ENCODE data around the gene SNX9. TPM values are rescaled to one million over a fixed set of nuclear protein-coding genes. Genes with fewer than 3 reads are reported as not detected.
"Not testable (repeated sequence)": the region's sequence is repeated elsewhere in the genome, so short reads cannot be mapped to it uniquely, and the experiment has no call there.

SNX9 gene
- total RNA-seq, 1 experiment from 2014 or later: 31.3 TPM

- H2AK5ac ChIP-seq (ENCODE audit: insufficient read length, low read length): no peak overlapping the region
- H3K4me2 ChIP-seq (ENCODE audit: insufficient read depth, insufficient read length, low read length): no peak overlapping the region
- H2BK12ac ChIP-seq (ENCODE audit: insufficient read length, low read depth, low read length): no peak overlapping the region
- no peak overlapping the region for H3K4me3 Mint-ChIP-seq
- no peak overlapping the region for H2AFZ ChIP-seq (ENCODE audit: low read length)
- no peaks in the 10 kb centered on the region for H3K9me3 ChIP-seq (ENCODE audit: control insufficient read depth, low read depth, low read length)
- H3K14ac ChIP-seq (ENCODE audit: insufficient read depth, low read length): no peak overlapping the region
- no peaks in the 10 kb centered on the region for H3K27me3 ChIP-seq (ENCODE audit: insufficient read depth, low read length)
- H3K4me1 ChIP-seq (ENCODE audit: insufficient read depth, low read length): no peaks in the 10 kb centered on the region
- no peaks in the 10 kb centered on the region for H3K4me1 Mint-ChIP-seq
- H3K23ac ChIP-seq (ENCODE audit: insufficient read length, low read depth, low read length): no peak overlapping the region
- H3K27me3 Mint-ChIP-seq (ENCODE audit: low read depth): no peaks in the 10 kb centered on the region; the same call in 1 of the 2 replicates
- H4K91ac ChIP-seq (ENCODE audit: insufficient read length, low read depth, low read length): no peak overlapping the region
- no peak overlapping the region for H2BK20ac ChIP-seq (ENCODE audit: low read depth, low read length, poor library complexity, severe bottlenecking)
- H3K27ac Mint-ChIP-seq: no peak overlapping the region
- H3K9ac ChIP-seq (ENCODE audit: extremely low read depth, insufficient read length, low read length): no peak overlapping the region
- no peak overlapping the region for H3K18ac ChIP-seq (ENCODE audit: insufficient read length, low read depth, low read length)
- no peak for TF ChIP-seq CTCF (conservative IDR thresholded peaks at IDR 0.05)
- H4K5ac ChIP-seq (ENCODE audit: insufficient read length, low read depth, low read length): no peak overlapping the region
- peaks cover 0 to 2% (median 0%) of the 10 kb centered on the region in 3 experiments; a peak in 1 of 7 replicates for H3K36me3 Mint-ChIP-seq (ENCODE audit: insufficient read depth in 1 of 3, low read depth in 3 of 3)
- H3K79me2 ChIP-seq (ENCODE audit: insufficient read depth, low read length): no peaks in the 10 kb centered on the region
- no peak overlapping the region for H3K4ac ChIP-seq (ENCODE audit: low read depth, low read length)
- H3T11ph ChIP-seq (ENCODE audit: low read length): no peak overlapping the region
- no CpG with 5 or more reads among the region's 6 CpGs for whole genome bisulfite sequencing (ENCODE audit: extremely low coverage, insufficient read length, low lambda C conversion rate)
- H3K23me2 ChIP-seq (ENCODE audit: insufficient read length, low read depth, low read length, poor library complexity, severe bottlenecking): no peaks in the 10 kb centered on the region
- DNase-seq: no peak
- H4K20me1 ChIP-seq (ENCODE audit: control insufficient read depth, insufficient read depth, insufficient read length): no peaks in the 10 kb centered on the region
- H2BK120ac ChIP-seq (ENCODE audit: low read depth, low read length, poor library complexity, severe bottlenecking): no peak overlapping the region
- no peak overlapping the region for H4K8ac ChIP-seq (replicated peaks; ENCODE audit: insufficient read length, low read depth, low read length)
- no peak overlapping the region for H2BK5ac ChIP-seq (ENCODE audit: insufficient read length, low read length)
- H2BK15ac ChIP-seq (ENCODE audit: low read depth, low read length): no peak overlapping the region
- no peaks in the 10 kb centered on the region for H3K79me1 ChIP-seq (ENCODE audit: insufficient read depth, low read depth, low read length, poor library complexity, severe bottlenecking)
- H3K9me3 Mint-ChIP-seq: 0 out of 5 replicates have a peak, but pooled peaks cover 0 to 2% of the 10 kb centered on the region in 2 experiments
- H3K56ac ChIP-seq (ENCODE audit: insufficient read length, low read depth, low read length): no peak overlapping the region
- H3K27ac ChIP-seq (ENCODE audit: insufficient read length, low read depth, low read length): no peak overlapping the region
Observed at GRCh38 chr6:157798851-157799250, 24.2 kb upstream of the SNX9 start.

GRCh38 chr6:157799561-157799960 is 23.5 kb upstream of the SNX9 start:
- H3K9me3 ChIP-seq (ENCODE audit: control insufficient read depth, low read depth, low read length); H3K79me2 ChIP-seq (ENCODE audit: insufficient read depth, low read length); H3K9me3 Mint-ChIP-seq; H3K23ac ChIP-seq (ENCODE audit: insufficient read length, low read depth, low read length); H3K18ac ChIP-seq (ENCODE audit: insufficient read length, low read depth, low read length); H4K91ac ChIP-seq (ENCODE audit: insufficient read length, low read depth, low read length); H3K4me1 Mint-ChIP-seq; H2BK5ac ChIP-seq (ENCODE audit: insufficient read length, low read length); H2BK12ac ChIP-seq (ENCODE audit: insufficient read length, low read depth, low read length); H2BK20ac ChIP-seq (ENCODE audit: low read depth, low read length, poor library complexity, severe bottlenecking); H3K9ac ChIP-seq (ENCODE audit: extremely low read depth, insufficient read length, low read length); H2BK15ac ChIP-seq (ENCODE audit: low read depth, low read length); H4K5ac ChIP-seq (ENCODE audit: insufficient read length, low read depth, low read length); DNase-seq; H4K8ac ChIP-seq (replicated peaks; ENCODE audit: insufficient read length, low read depth, low read length); H3K14ac ChIP-seq (ENCODE audit: insufficient read depth, low read length); H3K27me3 Mint-ChIP-seq (ENCODE audit: low read depth); H3K56ac ChIP-seq (ENCODE audit: insufficient read length, low read depth, low read length); H3K4me3 Mint-ChIP-seq; H3K27me3 ChIP-seq (ENCODE audit: insufficient read depth, low read length); H3K79me1 ChIP-seq (ENCODE audit: insufficient read depth, low read depth, low read length, poor library complexity, severe bottlenecking); H3K4me1 ChIP-seq (ENCODE audit: insufficient read depth, low read length); H2AK5ac ChIP-seq (ENCODE audit: insufficient read length, low read length); H3T11ph ChIP-seq (ENCODE audit: low read length); H3K4me2 ChIP-seq (ENCODE audit: insufficient read depth, insufficient read length, low read length); H3K27ac ChIP-seq (ENCODE audit: insufficient read length, low read depth, low read length); H3K23me2 ChIP-seq (ENCODE audit: insufficient read length, low read depth, low read length, poor library complexity, severe bottlenecking); H3K36me3 Mint-ChIP-seq (ENCODE audit: insufficient read depth in 1 of 3, low read depth in 3 of 3); H2AFZ ChIP-seq (ENCODE audit: low read length); H3K4ac ChIP-seq (ENCODE audit: low read depth, low read length); H3K27ac Mint-ChIP-seq; H2BK120ac ChIP-seq (ENCODE audit: low read depth, low read length, poor library complexity, severe bottlenecking); H4K20me1 ChIP-seq (ENCODE audit: control insufficient read depth, insufficient read depth, insufficient read length): not testable (repeated sequence)
- no CpG with 5 or more reads among the region's 3 CpGs for WGBS (ENCODE audit: extremely low coverage, insufficient read length, low lambda C conversion rate)

All from H9 (cell line).